Kasumi-1 (cell line): ENCODE data around the gene LST1.
A peak's percentile ranks its signal among the peaks of the same experiment; 100 is the strongest.

Experiments
- DNase-seq, 2 experiments: peaks; one replicate each; lab custom pipeline; 2025; lab: John Stamatoyannopoulos, UW

LST1 gene

GRCh38 chr6:31586008-31586407 is at the start of gene LST1:
TSS of gene LST1 (plus strand) at chr6:31586277. CDS start at chr6:31587300, 1,023 bp downstream.
- peak; percentile 90 to 93 for DNase-seq

- no peak for DNase-seq
Measured at GRCh38 chr6:31538805-31539400, 47.2 kb upstream of the LST1 start.

- DNase-seq = no peak
Measured at GRCh38 chr6:31540640-31541039, 45.4 kb upstream of the LST1 start.

GRCh38 chr6:31541059-31541657 is 44.9 kb upstream of the LST1 start:
- DNase-seq = peak; percentile 33 to 60

GRCh38 chr6:31541658-31542521 is 44.2 kb upstream of the LST1 start, which contains the start of gene DDX39B:
TSS of gene DDX39B (minus strand) at chr6:31542003. CDS start at chr6:31540532, 1,471 bp downstream.
- peak; percentile 97 for DNase-seq

GRCh38 chr6:31543639-31544038 is 42.4 kb upstream of the LST1 start:
- DNase-seq = no peak

- DNase-seq = no peak
Measured at GRCh38 chr6:31544676-31545075, 41.4 kb upstream of the LST1 start.

- DNase-seq = no peak
Measured at GRCh38 chr6:31545291-31545690, 40.8 kb upstream of the LST1 start.

GRCh38 chr6:31546339-31546957 is 39.6 kb upstream of the LST1 start, which contains the start of gene ATP6V1G2:
TSS of gene ATP6V1G2 (minus strand) at chr6:31546608. CDS start at chr6:31546559, 49 bp downstream.
- peak; percentile 93 to 94 for DNase-seq

- DNase-seq = peak; percentile 99
Measured at GRCh38 chr6:31546958-31547726, 38.9 kb upstream of the LST1 start, which contains the start of gene NFKBIL1. TSS of gene NFKBIL1 (plus strand) at chr6:31547608. CDS start at chr6:31547695, 87 bp downstream.

- DNase-seq = no peak
Measured at GRCh38 chr6:31547727-31548543, 38.1 kb upstream of the LST1 start.

- DNase-seq = no peak
Measured at GRCh38 chr6:31548544-31548873, 37.6 kb upstream of the LST1 start.

- DNase-seq = peak; percentile 89 to 93
Measured at GRCh38 chr6:31551371-31551770, 34.7 kb upstream of the LST1 start.

- DNase-seq = no peak
Measured at GRCh38 chr6:31556307-31556706, 29.8 kb upstream of the LST1 start.

GRCh38 chr6:31557443-31558317 is 28.4 kb upstream of the LST1 start:
- DNase-seq = no peak

GRCh38 chr6:31558318-31558625 is 27.8 kb upstream of the LST1 start:
- no peak for DNase-seq

- DNase-seq = peak; percentile 99
Measured at GRCh38 chr6:31558631-31559500, 27.2 kb upstream of the LST1 start.

GRCh38 chr6:31559606-31559957 is 26.5 kb upstream of the LST1 start:
- no peak for DNase-seq
